GM12801 (cell line): Measurements from ENCODE around the gene PHACTR3.

ENCODE experiments used
- CTCF ChIP-seq: IDR thresholded peaks from one replicate; pipeline ENCODE4 v1.5.1; 2011; ENCODE audit warnings: control low read depth; ENCODE audit not compliant: insufficient read length; ENCODE audit errors: extremely low read depth

The PHACTR3 gene

GRCh38 chr20:59831916-59832270 is 227.6 kb downstream of the PHACTR3 start:
- TF ChIP-seq CTCF = no peak

- TF ChIP-seq CTCF = no peak
Measured at GRCh38 chr20:59832406-59833363, 228.3 kb downstream of the PHACTR3 start.

GRCh38 chr20:59835057-59835447 is 230.7 kb downstream of the PHACTR3 start:
- no peak for TF ChIP-seq CTCF

- no peak for TF ChIP-seq CTCF
Measured at GRCh38 chr20:59835448-59836395, 231.4 kb downstream of the PHACTR3 start.

- TF ChIP-seq CTCF = no peak
Measured at GRCh38 chr20:59836767-59837166, 232.4 kb downstream of the PHACTR3 start.

GRCh38 chr20:59837623-59838394 is 233.5 kb downstream of the PHACTR3 start:
- no peak for TF ChIP-seq CTCF
